ENCODE data around the gene RYR3.

The RYR3 gene

GRCh38 chr15:33636234-33636633 is 325.5 kb downstream of the RYR3 start:
- FAIRE-seq = no peak

DNA sequence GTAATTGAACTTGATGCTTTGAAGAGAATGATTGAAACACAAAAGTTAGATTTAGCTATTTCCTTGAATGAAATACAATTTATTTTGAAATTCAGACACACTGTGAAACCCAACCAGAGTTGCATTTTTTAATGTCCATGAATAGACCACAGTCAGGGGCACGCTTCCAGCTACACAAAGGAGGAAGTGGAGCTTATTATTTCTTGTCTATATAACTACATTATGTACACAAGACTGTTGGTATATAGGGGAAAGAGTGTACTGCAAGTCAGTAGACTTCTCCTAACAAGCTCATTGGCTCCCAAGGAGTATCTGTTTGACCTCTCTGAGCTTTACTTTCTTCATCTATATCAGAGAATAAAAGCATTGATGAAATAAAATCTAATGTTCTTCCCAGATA is 326.2 kb downstream of the RYR3 start:
- DNase-seq (ENCODE audit: insufficient read length, low spot score) (no peak), FAIRE-seq (no peak)

More at GRCh38 chr15:33636234-33636633, 325.5 kb downstream of the RYR3 start:
- DNase-seq (ENCODE audit: insufficient read length, low spot score) = no peak

DNA sequence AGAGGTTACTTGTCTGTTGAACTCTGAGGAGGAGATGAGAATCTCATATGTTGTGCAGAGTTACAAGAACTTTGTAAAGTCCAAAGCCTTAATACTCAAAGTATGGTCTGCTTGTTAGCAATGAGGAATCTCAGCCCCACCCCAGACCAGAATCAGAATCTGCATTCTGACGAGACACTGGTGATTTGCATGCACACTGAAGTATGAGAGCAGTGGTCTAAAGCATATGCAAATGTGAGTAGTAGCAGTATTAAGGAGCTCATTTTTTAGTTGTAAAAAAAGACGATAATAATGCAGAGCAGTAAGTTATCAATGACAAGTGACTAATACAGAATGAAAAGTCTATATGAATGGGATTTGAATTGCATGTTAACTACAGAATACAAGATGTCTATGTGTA is 327.7 kb downstream of the RYR3 start:
- FAIRE-seq (peak; percentile 52), DNase-seq (ENCODE audit: insufficient read length, low spot score) (no peak)

- no peak for FAIRE-seq
- DNase-seq (ENCODE audit: insufficient read length, low spot score) = no peak
Observed at GRCh38 chr15:33639051-33639450, 328.3 kb downstream of the RYR3 start.

DNA sequence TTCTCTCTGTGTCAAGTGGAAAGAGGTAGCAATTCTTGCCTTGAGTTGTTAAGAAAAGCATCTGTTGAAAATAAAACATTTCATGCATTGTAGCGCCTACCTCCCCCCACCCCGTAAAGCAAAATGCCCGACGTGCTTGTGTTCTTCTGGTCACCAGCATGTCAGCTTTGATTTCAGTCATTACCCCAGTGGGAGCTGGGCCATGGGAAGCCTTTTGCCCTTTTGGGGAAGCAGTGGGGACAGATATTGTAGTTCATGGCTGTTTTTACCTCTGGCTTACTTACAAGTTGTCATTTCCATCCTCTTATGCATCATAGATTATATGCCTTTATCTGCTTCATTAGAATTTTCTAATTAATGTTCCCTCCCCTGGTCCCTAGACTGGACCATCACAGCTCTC is 328.7 kb downstream of the RYR3 start:
- no peak for FAIRE-seq

DNA sequence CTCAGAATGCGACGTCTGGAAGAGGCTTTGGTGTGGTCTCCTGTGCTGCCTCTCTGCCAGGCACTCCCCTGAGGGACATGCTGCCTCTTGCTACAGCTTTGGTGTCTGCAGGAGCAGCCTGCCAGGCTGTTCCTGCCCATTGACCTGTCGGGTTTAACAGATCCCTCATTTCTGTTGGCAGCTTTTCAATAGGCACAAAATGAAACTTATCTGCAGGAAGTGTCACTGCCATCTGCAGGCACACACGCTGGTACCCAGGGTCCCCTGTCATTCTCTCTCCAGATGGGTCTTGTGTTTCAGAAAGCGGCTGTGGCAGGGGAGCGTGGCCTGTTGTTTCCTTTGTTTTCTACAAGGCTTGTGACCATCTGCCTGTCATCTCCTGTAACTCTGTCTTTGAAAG is 329.2 kb downstream of the RYR3 start:
- DNase-seq (ENCODE audit: insufficient read length, low spot score) (no peak), FAIRE-seq (peak; percentile 48)

More for the DNA sequence above, 328.7 kb downstream of the RYR3 start:
- no peak for DNase-seq (ENCODE audit: insufficient read length, low spot score)

DNA sequence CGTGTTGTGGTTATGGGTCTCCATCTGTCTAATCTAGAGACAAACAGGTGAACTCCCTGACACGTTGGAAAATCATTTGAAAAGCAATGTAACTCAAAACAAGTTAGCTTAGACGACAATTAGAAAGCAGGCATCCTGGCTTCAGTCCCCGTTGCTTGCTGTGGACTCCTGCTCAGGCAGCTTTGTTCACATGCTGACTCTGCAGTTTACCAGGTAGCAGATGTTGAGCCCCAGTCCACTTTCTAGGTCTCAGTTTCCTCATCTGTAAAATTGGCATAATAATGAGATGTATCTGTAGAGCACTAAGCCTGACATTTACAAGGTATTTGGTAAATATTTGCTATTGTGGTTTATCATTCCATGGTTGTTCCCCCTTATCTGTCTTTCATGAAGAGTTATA is 330.3 kb downstream of the RYR3 start:
- no peak for FAIRE-seq
- no peak for DNase-seq (ENCODE audit: insufficient read length, low spot score)

DNA sequence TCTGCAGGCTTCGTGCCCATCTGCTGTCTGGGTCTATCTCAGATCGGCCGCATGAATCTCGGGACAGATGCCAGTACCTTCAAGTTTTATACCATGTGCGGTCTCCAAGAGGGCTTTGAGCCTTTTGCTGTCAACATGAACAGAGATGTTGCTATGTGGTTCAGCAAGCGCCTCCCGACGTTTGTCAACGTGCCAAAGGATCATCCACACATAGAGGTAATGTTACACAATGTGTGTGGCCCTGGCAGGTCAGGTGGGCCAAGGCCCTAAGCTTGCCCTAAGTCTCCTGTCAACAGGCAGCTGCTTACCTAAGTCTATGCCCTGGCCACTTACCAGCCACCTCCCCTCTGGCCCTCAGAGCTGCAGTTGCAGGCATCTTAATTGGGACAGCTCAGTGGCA is 333.5 kb downstream of the RYR3 start:
- DNase-seq (ENCODE audit: insufficient read length, low spot score) (no peak), FAIRE-seq (no peak)

DNA sequence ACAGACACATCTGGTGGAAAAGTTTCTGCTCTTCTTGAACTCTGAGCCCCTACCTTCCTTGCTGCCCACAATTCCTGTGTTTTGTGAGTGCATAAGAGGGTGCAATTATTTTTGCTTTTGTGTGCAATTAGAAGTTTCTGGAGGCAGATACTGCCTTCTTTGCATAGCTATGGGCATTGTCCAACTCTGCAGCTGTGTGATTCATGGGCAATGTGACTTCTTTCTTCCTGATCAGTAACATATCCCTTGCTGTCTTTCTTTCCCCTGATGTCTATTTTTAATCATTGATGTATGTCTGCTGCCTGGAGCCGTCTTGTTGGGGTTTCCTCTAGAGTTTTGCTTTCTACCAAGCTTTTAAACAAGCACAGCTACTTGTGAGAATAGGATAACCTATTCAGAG is 336.0 kb downstream of the RYR3 start:
- FAIRE-seq (no peak), DNase-seq (ENCODE audit: insufficient read length, low spot score) (no peak)

DNA sequence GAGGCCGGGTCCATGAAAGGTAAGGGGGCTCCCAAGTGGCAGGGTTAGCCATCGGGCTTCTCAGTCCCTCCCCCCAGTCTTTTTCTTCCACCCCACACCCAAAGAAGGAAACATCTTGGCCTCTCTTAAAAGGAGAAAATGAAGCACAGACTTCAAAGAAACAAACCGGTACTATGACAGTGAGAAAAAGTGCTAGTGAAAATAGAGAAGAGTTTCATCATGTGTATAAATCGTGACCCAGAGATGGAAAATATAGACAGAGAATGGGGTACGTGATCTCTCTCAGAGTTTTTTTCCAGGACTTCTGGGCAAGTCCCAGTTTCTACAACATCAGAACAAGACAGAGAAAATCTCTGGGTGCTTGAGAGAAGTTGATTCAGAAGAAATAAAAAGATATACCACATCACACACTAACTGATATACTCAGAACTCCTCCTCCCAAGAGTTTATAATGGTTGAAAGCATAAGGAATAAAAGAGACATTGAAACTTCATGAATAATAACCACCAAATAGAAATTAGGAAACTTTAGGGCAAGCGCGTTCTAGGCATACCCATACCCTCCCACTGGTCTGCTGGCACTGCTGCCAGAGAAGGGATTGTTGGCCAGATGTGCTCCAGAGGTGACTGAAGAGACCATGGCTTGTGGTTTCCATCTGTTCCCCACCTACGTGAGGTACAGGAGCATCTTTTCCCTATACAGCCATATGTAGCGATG is 338.6 kb downstream of the RYR3 start:
- no peak for DNase-seq (ENCODE audit: insufficient read length, low spot score)
- FAIRE-seq = no peak

- no peak for DNase-seq (ENCODE audit: insufficient read length, low spot score)
- FAIRE-seq = no peak
Observed at GRCh38 chr15:33654860-33655259, 344.1 kb downstream of the RYR3 start.

DNA sequence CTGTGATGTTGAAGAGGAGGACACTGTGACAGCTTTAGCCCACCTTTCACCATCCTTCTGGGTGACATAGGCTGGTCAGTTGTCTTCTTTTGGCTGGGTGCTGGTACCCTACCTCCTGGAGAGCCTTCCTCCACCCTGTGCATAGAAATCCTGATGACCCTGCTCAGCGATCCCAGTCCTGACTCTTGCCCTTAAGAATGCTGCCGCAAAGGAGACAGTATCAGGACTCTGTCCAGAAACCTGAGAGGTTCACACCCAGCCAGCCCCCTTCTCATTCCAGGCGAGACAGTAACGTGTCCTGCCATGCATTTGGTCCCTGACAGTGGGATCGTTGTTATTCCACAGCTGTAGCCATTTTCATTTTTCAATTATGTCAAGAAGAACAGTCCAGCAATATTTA is 344.7 kb downstream of the RYR3 start:
- FAIRE-seq (no peak), DNase-seq (ENCODE audit: insufficient read length, low spot score) (no peak)

DNA sequence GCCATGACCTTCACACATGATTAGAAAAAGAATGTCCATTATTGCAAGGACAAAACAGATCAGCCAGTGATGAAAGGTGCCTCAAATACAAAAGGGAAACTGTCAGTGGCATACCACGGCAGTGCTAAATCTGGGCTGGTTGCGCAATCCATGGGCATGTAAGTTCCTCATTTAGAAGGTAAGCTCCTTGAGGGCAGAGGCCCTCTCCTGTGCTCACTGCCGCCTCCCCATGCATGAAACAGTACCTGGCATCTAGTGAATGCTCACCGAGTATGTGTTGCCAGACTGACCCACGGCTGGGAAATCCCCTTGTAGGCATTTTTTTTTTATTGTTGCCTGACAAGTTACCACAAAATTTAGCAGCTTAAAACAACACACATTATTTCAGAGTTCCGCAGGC is 345.4 kb downstream of the RYR3 start:
- FAIRE-seq (no peak), DNase-seq (ENCODE audit: insufficient read length, low spot score) (no peak)

GRCh38 chr15:33660151-33660550 is 349.4 kb downstream of the RYR3 start:
- DNase-seq (ENCODE audit: insufficient read length, low spot score) = no peak
- no peak for FAIRE-seq

DNA sequence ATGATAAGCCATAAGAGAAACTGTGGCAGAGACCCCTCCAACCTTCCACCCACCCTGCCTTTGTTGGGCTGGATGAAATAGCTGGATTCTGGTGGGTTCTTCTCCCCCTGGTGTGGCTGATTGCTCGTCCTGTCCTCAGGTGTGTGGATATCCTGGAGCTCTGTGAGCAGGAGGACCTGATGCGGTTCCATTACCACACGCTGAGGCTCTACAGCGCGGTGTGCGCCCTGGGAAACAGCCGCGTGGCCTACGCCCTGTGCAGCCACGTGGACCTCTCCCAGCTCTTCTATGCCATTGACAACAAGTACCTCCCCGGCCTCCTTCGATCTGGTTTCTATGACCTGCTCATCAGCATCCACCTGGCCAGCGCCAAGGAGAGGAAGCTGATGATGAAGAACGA is 351.2 kb downstream of the RYR3 start:
- DNase-seq (ENCODE audit: insufficient read length, low spot score) (no peak), FAIRE-seq (no peak)

DNA sequence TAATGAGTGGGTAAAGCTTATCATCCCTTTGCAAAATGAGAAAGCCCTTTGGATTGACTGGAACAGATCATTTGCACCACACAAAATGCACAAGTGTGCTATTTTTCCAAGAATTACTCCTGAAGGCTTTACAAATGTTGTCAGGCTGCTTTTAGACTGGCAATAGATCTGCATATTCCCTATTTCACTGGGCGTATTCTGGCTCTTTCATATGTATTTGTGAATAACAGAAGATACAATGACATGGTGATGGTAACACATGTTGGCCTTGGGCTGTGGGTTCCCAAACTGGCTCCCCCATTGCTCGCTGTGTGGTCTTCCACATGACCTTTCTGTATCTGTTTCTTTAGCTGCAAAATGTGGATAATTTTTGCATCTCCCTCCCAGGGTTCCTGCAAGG is 354.2 kb downstream of the RYR3 start:
- DNase-seq (ENCODE audit: insufficient read length, low spot score) (no peak), FAIRE-seq (no peak)

DNA sequence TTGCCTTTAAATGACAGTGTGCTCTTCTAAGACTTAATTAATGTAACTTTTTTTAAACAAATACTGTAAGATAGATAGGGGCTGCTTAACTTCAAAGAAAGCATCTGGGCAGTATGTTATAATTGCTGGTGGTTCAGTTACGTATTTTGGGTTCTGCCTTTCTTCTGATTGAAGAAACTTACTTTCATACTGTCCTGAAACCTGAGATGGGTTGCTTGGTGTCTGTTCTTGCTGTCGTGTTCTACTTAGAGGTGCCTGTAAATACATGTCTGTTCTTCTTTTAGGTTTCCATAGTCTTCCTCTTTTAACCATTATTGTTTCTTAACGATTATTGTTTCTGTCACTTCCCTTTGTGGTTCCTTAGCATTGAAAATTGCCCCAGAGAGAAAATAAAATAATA is 359.8 kb downstream of the RYR3 start:
- DNase-seq (ENCODE audit: insufficient read length, low spot score) = no peak
- FAIRE-seq = peak; percentile 31

- peak; percentile 58 for DNase-seq (ENCODE audit: insufficient read length, low spot score)
- FAIRE-seq = peak; percentile 74
Observed at GRCh38 chr15:33671456-33671855, 360.7 kb downstream of the RYR3 start.

DNA sequence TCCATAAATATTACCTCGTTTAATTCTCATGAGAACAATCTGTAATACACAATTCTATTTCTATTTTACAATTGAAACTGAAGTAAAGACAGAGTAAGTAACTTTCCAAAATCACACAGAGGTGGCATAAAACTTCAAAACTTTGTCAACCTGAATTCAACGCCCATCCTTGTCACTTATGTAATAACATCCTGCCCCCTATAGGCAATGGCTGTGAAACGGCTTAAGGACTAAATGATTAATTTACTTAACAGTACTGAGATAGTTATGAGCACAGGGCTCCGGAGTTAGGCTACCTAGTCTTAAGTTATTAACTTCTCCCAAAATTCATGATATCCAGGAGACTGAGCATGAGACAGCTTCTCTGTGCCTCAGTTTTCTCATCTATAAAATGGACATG is 364.5 kb downstream of the RYR3 start:
- FAIRE-seq (peak; percentile 66), DNase-seq (ENCODE audit: insufficient read length, low spot score) (peak; percentile 27)

DNA sequence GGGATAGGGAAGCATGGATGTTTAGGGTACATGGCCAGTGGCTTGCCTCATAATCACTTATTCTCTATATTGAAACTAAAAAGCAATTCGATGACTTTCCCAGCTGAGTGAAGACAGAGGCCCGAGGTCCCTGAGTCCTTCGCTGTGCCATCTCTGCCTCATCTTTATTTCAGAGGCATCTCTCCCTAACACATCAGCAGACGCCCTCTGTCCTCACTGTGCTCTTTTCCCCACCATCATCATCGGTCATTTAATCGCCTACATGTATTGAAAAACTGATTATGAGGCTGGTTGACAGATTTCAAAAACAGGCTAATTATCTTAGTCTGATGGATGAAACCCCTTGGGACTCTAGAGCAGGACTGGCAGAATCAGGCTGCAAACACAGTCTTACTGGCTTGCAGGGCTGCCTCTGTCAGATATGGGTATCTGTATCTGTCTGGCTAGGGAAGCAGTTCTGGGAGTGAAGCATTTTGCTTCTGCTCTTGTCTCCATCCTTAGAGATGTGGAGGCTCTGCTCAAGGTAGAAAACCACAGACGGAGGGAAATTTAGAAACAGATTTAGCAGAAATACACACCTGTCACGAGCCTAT is 366.6 kb downstream of the RYR3 start:
- no peak for DNase-seq (ENCODE audit: insufficient read length, low spot score)
- no peak for FAIRE-seq

DNA sequence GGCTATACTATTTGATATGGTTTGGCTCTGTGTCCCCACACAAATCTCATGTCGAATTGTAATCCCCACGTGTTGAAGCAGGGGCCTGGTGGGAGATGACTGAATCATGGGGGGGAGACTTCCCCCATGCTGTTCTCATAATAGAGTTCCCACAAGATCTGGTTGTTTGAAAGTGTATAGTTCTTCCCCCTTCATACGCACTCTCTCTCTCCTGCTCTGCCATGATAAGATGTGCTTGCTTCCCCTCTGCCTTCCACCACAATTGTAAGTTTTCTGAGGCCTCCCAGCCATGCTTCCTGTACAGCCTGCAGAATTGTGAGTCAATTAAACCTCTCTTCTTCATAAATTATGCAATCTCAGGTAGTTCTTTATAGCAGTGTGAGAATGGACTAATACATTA is 367.4 kb downstream of the RYR3 start:
- DNase-seq (ENCODE audit: insufficient read length, low spot score) (no peak), FAIRE-seq (no peak)

- no peak for FAIRE-seq
- DNase-seq (ENCODE audit: insufficient read length, low spot score) = no peak
Observed at GRCh38 chr15:33678602-33679001, 367.8 kb downstream of the RYR3 start.

GRCh38 chr15:33679061-33679460 is 368.3 kb downstream of the RYR3 start:
- FAIRE-seq (no peak), DNase-seq (ENCODE audit: insufficient read length, low spot score) (no peak)
